GM10847 (cell line): ENCODE measurements around the gene CAPG.

Experiments used
- POLR2A ChIP-seq: IDR thresholded peaks from 2 replicates; pipeline ENCODE4 v1.6.1; 2011; ENCODE audit not compliant: insufficient read length; ENCODE audit errors: extremely low read depth

The CAPG gene

DNA sequence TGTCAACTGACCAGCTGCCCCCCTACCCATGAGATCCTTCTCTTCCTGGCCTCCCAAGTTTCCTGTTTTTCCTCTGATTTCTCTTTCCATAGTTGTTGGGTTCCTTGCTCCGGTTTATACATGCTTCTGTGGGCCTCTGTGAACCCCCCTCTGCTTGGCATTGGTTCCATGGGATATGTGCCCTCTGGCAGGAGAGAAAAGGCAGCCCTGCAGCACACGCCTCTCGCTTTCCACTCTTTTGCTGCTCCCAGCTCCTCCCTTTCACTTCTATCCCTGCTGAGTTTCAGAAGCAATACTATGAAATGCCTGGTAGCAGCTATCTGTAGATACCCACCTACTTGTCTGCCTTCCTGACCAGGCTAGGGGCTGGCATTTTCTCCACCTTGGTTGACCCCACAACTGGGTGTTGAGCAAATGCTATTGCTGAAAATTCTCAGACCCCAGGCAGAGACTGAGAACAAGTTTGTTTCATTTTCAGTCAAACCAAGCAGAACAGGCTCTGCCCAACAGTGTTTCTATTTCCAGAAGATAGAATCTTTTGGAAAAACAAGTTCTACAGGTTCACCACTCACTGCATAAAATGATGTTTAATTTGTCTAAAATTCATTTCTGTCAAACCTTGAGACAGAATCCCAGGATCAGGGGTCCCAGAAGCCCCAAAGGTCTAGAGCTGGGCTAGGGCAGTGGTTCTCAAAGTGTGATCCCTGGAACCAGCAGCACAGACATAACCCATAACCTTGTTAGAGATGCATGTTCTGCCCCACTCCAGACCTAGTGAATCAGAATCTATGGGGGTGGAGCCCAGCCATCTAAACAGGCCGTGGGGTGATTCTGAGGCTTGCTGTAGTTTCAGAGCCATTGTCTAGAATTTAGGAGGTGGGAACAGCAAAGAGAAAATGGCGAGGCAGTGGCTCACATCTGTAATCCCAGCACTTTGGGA is 13.4 kb downstream of the CAPG start:
- TF ChIP-seq POLR2A, result no peak

DNA sequence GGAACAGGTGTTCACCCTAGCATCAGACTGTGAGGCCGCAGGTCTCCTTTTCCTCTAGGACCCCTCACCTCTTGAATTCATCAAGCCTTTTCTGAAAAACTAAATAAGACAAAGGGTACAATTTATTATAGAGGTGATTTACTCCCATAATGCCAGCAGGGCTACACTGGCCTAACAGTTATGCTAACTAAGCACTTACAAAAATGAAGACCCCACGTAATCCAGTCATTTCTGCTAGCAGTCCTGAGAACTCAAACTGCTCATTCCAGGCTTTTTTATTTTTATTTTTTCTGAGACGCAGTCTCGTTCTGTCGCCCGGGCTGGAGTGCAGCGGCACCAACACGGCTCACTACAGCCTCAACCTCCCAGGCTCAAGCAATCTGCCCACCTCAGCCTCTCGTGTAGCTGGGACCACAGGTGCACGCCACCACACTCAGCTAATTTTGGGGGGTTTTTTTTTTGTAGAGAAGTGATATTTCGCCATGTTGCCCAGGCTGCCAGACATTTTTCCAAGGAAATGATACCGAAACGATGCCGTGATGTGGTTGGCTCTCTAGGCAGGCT is 14.2 kb downstream of the CAPG start:
- TF ChIP-seq POLR2A, result no peak

DNA sequence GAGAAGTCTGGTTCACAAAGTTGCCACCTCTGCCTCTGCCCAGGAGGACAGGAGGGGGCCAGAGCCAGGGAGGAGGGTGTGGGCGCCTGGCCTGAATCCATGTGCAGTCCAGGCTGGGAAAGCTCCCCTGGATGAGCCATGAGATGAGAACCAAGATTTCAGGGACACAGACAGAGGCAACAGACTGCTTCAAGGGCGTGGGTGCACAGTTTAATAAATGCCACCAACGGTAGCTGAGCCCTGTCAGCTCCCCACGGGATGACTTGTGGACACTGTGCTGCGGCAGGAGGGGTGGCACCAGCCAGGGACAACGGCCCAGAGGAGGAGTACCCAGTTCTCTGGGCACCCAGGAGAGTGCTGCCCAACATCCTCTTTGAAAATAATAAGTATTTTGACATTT is 15.2 kb downstream of the CAPG start:
- TF ChIP-seq POLR2A, result no peak

DNA sequence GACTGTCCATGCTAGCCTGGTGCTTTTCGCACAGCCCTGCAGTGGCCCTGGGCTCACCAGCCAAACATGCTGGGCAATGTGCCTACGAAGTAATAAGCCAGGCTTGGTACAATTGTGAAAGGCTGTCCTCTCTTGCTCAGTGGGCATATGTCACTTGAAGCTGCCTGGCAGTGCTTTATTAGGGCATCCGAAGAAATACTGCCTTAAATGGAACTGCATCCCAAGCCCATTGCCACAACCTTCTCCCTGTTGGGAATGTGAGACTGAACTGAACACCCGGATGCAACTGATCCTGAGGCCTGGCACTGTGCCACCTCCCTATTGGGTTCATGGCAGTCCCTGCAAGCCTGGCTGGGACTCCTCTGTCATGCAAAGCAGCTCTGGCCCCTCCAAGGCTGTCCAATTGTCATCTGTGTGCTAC is 15.9 kb downstream of the CAPG start:
- no peak for TF ChIP-seq POLR2A

DNA sequence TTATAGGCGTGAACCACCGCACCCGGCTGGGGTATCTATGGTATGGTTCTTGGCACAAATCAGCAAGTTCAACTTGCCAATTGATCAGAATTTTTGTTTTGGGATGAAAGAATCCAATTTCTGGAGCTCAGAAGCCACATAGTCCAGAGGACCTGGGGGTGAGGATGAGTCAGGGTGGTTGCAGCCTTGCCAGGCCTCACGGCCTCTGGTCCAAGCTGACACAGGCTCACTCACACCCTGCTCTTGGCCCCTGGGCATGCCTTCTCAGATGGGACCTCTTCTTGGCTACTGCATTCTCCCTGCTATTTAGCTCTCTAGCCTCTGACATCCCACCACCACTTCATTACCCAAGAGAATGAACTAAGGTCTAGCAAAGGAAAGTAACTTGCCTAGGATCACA is 16.3 kb downstream of the CAPG start:
- TF ChIP-seq POLR2A, result no peak

DNA sequence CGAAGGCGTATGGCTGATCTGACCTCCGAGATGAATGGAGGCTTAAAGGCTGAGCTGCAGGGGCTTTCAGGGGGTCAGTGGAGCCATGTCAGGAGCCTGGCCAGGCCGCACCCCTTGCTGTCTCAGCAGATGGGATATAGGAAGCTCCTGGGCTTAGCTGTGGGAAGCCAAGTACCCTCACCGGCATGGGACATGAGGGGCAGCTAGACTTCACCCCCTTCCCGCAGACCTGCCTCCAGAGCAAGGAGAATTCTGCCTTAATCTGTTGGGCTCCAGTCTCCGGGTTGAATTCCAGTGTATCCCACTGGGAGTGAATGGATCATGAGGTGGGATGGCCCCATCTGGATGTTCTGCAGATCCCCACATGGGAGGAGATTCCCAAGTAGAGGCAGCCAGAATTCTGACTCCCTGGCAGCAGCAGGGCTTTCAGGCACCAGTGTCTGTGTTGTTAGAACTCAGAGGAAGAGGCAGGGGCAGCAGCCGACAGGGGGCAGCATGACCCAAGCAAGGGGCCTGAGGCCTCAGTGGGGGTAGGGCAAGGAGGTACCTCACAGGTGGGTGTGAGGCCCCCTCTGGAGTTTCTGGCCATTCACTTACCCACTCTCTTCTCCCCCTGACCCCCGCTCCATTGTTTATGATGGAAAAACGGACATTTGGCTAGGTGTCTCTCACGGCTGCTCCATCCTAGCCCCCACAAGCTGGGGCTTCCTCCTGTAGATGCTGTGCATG is 19.1 kb downstream of the CAPG start:
- TF ChIP-seq POLR2A, result no peak

DNA sequence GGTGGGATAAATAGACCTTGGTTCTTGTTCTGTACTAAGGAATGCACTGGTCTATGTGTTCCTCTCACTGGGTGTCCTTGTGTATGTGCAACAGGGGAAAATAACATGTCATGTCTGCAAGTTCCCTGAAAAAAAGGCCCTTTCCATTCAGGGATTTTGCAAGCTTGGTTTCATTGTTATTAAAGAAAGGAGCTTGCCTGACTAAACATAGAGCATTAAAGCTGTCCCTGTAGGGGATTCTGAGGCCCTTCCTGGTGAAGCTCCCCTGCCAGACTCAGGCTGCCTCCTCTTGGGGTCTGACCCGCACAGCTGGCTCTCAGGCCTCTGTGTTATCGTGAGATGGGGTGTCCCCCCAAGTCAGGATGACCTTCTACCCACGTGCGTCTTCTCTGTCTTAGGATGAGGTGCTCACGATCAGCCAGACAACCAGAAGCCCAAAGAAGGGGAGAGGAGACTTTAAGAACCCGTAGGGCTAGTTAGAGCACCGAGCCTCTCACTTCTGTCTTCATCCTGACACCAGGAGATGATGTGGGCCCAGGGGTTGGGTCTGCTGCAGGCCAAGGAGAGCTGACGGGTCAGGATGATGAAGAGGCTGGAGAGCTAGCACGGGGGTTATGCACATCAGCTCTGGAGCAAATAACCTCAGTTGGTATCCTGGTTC is 21.2 kb downstream of the CAPG start:
- no peak for TF ChIP-seq POLR2A

DNA sequence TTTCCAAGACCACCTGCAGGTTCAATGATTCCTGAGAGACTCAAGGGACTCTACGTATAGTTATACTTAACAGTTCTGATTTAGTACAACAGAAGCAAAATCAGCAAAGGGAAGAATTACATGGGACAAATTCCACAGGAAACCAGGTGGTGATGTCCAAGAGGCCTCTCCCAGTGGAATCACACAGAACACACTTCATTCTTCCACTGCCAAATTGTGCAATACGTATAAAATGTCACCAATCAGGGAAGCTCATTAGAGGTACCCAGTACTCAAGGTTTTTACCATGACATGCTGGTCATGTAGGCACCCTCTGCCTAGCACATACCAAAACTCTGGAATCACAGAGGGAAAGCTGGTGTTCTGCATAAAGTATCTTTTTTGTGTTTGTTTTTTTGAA is 22.4 kb downstream of the CAPG start:
- no peak for TF ChIP-seq POLR2A

DNA sequence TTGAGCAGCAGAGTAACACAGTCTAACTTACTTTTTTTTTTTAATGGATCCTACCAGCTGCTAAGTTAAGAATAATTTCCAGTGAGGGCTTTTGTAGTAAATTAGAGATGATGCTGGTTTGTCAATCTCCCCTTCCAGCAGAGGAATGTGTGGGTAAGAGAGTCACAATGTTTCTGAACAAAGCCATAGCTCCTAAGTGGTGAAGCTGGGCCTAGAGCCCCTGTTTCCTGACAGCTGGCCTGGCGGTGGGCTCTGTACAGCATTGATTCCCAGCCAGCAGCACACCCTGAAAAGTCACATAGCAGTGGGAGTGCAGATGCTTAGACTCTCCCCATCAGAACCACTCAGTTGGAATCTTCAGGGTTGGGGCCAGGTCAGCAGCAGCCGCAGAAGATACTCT is 24.4 kb downstream of the CAPG start:
- no peak for TF ChIP-seq POLR2A

DNA sequence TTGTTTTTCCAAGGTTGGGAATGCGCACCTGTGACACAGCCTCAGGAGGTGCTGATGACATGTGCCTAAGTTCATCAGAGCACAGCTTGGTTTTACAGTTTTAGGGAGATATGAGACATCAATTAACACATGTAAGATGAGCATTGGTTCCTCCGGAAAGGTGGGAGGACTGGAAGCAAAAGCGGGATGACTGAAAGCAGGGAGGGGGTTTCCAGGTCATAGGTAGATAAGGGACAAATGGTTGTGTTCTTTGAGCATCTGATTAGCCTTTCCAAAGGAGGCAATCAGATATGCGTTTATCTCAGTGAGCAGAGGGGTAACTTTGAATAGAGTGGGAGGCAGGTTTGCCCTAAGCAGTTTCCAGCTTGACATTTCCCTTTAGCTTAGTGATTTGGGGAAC is 26.3 kb downstream of the CAPG start:
- TF ChIP-seq POLR2A, result no peak

DNA sequence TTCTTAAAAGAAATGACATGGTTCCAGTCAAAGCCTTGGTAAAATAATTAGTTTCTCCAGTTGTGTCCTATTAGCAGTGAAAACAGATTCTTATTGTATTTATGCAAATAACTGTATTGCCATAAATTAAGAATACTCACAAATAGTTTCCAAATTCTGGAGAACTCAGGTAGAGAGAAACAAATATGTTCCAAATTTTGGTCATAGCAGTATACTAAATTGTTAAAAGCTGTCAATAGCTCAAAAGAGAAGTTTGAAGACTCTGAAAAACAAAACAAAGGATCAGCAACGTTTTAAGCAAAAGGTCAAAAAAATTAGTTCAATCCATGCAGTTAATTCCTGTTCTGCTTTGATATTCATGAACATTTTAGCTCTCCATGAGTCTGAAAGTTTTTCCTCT is 30.1 kb downstream of the CAPG start:
- TF ChIP-seq POLR2A, result no peak

DNA sequence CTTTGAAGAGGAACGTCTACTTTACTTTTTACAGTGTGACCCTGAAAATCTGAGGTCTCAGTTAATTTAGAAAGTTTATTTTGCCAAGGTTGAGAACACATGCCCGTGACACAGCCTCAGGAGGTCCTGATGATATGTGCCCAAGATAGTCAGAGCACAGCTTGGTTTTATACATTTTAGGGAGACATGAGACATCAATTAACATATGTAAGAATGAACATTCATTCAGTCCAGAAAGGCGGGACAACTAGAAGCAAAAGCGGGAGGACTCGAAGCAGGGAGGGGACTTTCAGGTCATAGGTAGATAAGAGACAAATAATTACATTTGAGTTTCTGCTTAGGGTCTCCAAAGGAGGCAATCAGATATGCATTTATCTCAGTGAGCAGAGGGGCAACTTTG is 31.9 kb downstream of the CAPG start:
- no peak for TF ChIP-seq POLR2A

DNA sequence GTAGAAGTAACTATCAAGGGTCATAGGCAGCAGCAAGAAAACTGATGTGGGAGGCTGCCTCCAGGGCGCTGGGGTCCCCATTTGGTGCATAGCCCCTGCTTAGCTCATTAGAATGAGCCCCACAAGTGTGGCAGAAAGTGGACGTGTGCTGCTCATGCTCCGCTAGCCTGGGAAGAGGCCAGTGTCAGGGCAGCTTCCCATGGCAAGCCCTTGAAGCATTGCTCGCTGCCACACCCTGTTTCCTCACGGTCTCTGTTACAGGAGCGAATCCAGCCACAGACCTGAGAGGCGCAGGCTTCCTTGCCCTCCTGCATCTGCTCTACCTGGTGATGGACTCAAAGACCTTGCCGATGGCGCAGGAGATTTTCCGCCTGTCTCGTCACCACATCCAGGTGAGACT is 33.1 kb downstream of the CAPG start:
- TF ChIP-seq POLR2A, result no peak

DNA sequence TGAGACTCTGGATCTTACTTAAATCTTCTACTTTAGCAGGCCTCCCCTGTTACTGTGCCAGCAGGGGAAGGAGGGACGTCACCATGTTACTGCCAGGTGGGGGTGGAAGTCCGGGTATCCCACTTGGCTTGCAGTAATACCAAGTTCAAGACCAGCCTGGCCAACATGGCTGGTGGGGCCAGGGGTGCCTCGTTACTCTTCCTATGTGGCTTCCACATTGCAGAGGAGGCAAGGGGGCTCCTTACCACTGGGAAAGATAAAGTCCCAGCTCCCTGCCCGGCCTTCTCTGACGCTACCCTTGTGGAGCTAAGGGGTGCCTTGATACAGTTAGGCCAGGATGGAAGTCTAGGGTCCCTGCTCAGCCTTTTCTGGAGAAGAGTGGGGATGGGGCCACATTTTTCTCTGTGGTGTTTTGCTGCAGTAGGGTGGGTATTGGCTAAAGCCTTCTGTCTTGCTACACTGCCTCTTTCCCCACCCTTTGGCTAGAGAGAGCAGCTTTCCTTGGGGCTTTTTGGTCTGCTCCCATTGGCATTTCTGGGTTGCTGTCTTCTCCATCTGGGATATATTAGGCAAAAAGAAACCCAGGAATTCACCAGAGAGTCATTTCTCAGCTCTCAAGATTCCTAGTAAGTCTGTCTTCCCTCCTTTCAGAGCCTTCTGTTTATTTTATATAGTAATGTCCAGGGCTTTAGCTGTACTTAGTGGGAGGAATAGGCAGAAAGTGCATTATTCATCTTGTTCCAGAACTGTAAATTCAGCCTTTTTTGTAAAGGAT is 33.7 kb downstream of the CAPG start:
- TF ChIP-seq POLR2A, result no peak

DNA sequence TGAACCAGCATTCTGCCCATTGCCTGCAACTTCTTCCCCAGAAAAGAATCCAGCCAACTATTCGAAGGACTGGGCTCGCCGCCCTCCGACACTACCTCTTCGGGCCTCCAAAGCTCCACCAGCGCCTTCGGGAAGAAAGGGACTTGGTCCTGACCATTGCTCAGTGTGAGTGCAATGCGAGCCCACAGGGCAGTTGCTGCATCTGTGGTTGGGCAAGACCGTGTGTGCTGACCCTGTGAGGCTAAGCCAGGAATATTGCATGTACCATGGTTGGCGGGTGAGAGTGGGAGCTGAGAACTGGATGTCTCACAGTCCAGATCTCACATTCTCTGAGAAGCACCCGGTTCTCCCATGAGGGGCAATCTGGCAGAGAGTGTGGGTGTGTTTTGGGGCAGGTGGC is 39.1 kb downstream of the CAPG start:
- no peak for TF ChIP-seq POLR2A

DNA sequence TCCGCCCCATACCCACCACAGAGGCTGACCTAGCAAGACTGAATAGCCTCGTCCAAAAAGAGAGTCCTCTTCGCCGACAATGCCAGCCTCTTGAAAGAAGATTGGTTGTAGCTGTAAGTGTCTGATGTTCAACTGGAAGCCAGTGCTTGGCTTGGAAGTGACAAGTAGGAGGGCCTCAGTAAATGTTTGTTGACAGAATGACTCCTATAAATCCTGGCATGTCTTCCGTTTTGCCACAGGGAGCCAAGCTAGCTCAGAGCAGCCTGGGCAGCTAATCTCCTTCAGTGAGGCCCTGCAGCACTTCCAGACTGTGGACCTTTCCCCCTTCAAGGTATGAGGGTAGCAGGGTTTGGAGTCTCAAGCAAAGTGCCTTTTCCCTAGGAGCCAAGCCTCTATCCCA is 40.7 kb downstream of the CAPG start:
- no peak for TF ChIP-seq POLR2A
